ENCODE results near the gene ZCCHC2. TPM values are rescaled to one million over a fixed set of nuclear protein-coding genes. Genes with fewer than 3 reads are reported as not detected.

ZCCHC2 gene
- total and polyA plus RNA-seq, 2 of the 13 experiments (the other 11 are each of a cell fraction or from before 2014, with no cell fraction given): 62.5 to 76.1 TPM

DNA sequence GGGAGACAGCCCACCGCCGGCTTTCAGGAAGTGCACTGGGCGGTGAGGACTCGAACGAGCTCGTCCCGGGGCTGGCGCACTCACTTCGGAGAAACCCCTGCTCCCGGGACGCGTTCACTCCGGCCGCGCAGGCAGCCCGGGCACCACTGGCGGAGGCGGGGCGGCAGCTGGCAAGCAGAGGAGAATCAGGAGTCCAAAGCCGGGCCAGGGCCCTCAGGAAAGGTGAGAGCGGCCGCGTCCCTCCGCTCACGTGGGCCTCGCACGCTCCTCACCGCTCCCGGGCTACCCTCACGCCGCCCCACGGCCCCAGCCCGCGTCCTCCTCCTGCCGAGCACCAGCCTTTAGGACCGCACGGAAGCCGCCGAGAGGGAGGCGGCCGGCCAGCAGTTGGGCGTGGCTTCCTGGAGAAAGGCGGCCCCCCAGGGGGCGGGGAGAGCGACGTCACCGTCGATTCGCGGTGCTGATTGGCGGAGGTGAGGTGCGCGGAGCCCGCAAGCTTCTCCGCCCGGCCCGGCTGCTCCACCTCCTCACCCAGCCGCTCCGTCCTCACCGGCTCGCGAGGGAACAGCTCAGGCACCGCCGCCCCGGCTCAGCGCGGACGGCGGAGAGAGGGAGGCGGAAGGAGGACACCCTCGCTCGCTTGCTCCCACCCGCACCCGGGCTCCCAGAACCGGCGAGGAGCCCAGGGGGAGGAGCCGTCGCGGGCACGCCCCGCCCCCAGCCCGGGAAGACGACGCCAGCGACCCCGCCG is at the start of gene ZCCHC2 (continued):
- TF ChIP-seq ZSCAN20 (CRISPR knock-in tag; IDR thresholded peaks at IDR 0.05; ENCODE audit: borderline replicate concordance) (peak; percentile 9; the same call in 1 of the 2 replicates), KMT2A (CRISPR knock-in tag; IDR thresholded peaks at IDR 0.05) (peak; percentile 98), ZNF136 (CRISPR knock-in tag; IDR thresholded peaks at IDR 0.05; ENCODE audit: low read depth) (peak; percentile 94), NFE2L2 (IDR thresholded peaks at IDR 0.05; ENCODE audit: low read length) (no peak), HOXA7 (CRISPR knock-in tag; IDR thresholded peaks at IDR 0.05) (no peak), FOSL1 (CRISPR knock-in tag; IDR thresholded peaks at IDR 0.05; ENCODE audit: borderline replicate concordance) (no peak), ZNF207 (IDR thresholded peaks at IDR 0.05; ENCODE audit: borderline replicate concordance) (no peak), NR2F2 (IDR thresholded peaks at IDR 0.05; ENCODE audit: borderline replicate concordance, low read depth) (peak; percentile 40; the same call in 1 of the 2 replicates), CENPX (CRISPR knock-in tag; IDR thresholded peaks at IDR 0.05) (no peak), GFI1 (CRISPR knock-in tag; IDR thresholded peaks at IDR 0.05; ENCODE audit: borderline replicate concordance) (peak; percentile 80; the same call in 1 of the 2 replicates), LCORL (IDR thresholded peaks at IDR 0.05) (no peak), LCORL (CRISPR knock-in tag; IDR thresholded peaks at IDR 0.05) (peak; percentile 86), TAF15 (IDR thresholded peaks at IDR 0.05; ENCODE audit: low read depth, low read length, poor library complexity, severe bottlenecking) (no peak), FOXA3 (CRISPR knock-in tag; IDR thresholded peaks at IDR 0.05) (peak; percentile 63), ZNF280D (CRISPR knock-in tag; IDR thresholded peaks at IDR 0.05) (peak; percentile 61), ELF4 (CRISPR knock-in tag; IDR thresholded peaks at IDR 0.05; ENCODE audit: borderline replicate concordance) (no peak; the same call in 1 of the 2 replicates), KDM6A (CRISPR knock-in tag; IDR thresholded peaks at IDR 0.05; ENCODE audit: low read depth) (no peak), MEIS1 (CRISPR knock-in tag; IDR thresholded peaks at IDR 0.05; ENCODE audit: borderline replicate concordance) (peak; percentile 81), ZSCAN22 (CRISPR knock-in tag; IDR thresholded peaks at IDR 0.05) (0 out of 2 replicates have a peak, but pooled peaks have one; percentile 66), GRHL1 (CRISPR knock-in tag; conservative IDR thresholded peaks at IDR 0.05) (no peak), ETV6 (CRISPR knock-in tag; conservative IDR thresholded peaks at IDR 0.05) (peak; percentile 80; the same call in 1 of the 2 replicates)
- TF ChIP-seq, protein P1, sequence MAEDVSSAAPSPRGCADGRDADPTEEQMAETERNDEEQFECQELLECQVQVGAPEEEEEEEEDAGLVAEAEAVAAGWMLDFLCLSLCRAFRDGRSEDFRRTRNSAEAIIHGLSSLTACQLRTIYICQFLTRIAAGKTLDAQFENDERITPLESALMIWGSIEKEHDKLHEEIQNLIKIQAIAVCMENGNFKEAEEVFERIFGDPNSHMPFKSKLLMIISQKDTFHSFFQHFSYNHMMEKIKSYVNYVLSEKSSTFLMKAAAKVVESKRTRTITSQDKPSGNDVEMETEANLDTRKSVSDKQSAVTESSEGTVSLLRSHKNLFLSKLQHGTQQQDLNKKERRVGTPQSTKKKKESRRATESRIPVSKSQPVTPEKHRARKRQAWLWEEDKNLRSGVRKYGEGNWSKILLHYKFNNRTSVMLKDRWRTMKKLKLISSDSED (CRISPR knock-in tag; IDR thresholded peaks at IDR 0.05): 0 out of 2 replicates have a peak, but pooled peaks have one; percentile 48
